Thyroid gland (tissue), 4 donors: ENCODE data around the gene ARL4D. TPM values are rescaled to one million over a fixed set of nuclear protein-coding genes. Genes with fewer than 3 reads are reported as not detected.
"Not testable (repeated sequence)": the region's sequence is repeated elsewhere in the genome, so short reads cannot be mapped to it uniquely, and the experiment has no call there.

Experiments used
- DNase-seq, 2 donors: peaks; one replicate each; pipeline ENCODE4 v3.0.0-alpha.2; 2019
- H3K27ac ChIP-seq, 3 donors: fragments of 200-600 bp; sonication (generic); 1 replicate in 2 of 3; 2 replicates in 1 of 3; pipeline ENCODE4 v1.5.1; 2016 to 2019; ENCODE audit warnings: mild to moderate bottlenecking in 1 of 3, moderate library complexity in 1 of 3
- H3K27me3 ChIP-seq: fragments of 200-600 bp; sonication (generic); one replicate; pipeline ENCODE4 v1.5.1; 2019
- H3K36me3 ChIP-seq, 2 donors: fragments of 200-600 bp; sonication (generic); one replicate each; pipeline ENCODE4 v1.5.1; 2016 to 2019
- H3K4me1 ChIP-seq, 2 donors: fragments of 200-600 bp; sonication (generic); one replicate each; pipeline ENCODE4 v1.5.1; 2017 to 2019
- H3K4me3 ChIP-seq, 3 donors: fragments of 200-600 bp; sonication (generic); replicated peaks in 1 of 3; 1 replicate in 2 of 3; 2 replicates in 1 of 3; pipeline ENCODE4 v1.5.1; 2016; ENCODE audit warnings: mild to moderate bottlenecking in 1 of 3
- H3K9me3 ChIP-seq: fragments of 200-600 bp; sonication (generic); one replicate; pipeline ENCODE4 v1.5.1; 2017
- POLR2A ChIP-seq, 2 donors: fragments of 450-650 bp; IDR thresholded peaks; one replicate each; pipeline ENCODE4 v1.6.1; 2017; ENCODE audit warnings: antibody characterized with exemption in 2 of 2, mild to moderate bottlenecking in 2 of 2, moderate library complexity in 1 of 2
- WGBS, 2 donors: methylation state at CpG; one replicate each; pipeline ENCODE4 v1.1.5; 2017; 5-methylcytosine and 5-hydroxymethylcytosine counted together
- intact Hi-C: fragments of 100-400 bp; cut with DNase I; formaldehyde crosslinking; loops from one replicate; pipeline ENCODE4 v1.15.1; 2023
- total RNA-seq, 4 donors: library from RNA; depleted of rRNA; stranded (reverse); fragments of >200 nt; gene quantifications; one replicate each; pipeline ENCODE4 v1.2.3, GENCODE V29; 2016
- TF ChIP-seq, protein P1 (sequence below), 6 experiments: fragments of 200-600 bp in 3 of 6; fragments of 450-650 bp in 3 of 6; sonication (generic) in 3 of 6; IDR thresholded peaks; one replicate each; pipeline ENCODE4 v1.5.1; 2016 to 2019; ENCODE audit warnings: antibody characterized with exemption in 6 of 6, mild to moderate bottlenecking in 2 of 6, inconsistent platforms in 1 of 6, moderate library complexity in 1 of 6

Gene ARL4D
- total RNA-seq, 4 donors from 2014 or later, result 32.8 to 57.4 (median 48.9) TPM

DNA sequence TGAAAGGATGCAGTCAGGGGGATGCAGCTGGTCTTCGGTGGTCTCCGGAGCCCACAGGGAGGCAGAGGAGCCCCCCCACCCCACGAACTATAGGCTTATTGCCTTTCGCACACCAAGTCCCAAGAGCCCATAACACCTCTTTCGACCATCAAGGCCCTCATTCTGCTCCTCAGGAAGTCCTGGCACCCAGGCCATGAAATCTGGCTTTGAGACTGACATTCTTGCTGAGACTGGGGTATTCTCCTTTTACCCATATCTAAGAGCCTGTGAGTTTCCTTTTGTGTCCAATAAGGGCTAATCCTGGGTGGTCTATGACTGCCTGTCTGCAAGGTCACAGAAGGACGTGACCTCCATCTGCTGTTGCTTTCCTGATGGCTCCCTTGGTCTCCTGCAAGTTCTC, 6.4 kb upstream of the ARL4D start:
- Histone ChIP-seq H3K36me3 (no peaks in the 10 kb centered on the region), H3K27me3 (no peaks in the 10 kb centered on the region), H3K9me3 (no peaks in the 10 kb centered on the region), H3K4me1 (peaks cover 9 to 20% of the 10 kb centered on the region in 2 donors), H3K4me3 (no peak overlapping the region), H3K27ac (no peak overlapping the region)
- TF ChIP-seq, protein P1, sequence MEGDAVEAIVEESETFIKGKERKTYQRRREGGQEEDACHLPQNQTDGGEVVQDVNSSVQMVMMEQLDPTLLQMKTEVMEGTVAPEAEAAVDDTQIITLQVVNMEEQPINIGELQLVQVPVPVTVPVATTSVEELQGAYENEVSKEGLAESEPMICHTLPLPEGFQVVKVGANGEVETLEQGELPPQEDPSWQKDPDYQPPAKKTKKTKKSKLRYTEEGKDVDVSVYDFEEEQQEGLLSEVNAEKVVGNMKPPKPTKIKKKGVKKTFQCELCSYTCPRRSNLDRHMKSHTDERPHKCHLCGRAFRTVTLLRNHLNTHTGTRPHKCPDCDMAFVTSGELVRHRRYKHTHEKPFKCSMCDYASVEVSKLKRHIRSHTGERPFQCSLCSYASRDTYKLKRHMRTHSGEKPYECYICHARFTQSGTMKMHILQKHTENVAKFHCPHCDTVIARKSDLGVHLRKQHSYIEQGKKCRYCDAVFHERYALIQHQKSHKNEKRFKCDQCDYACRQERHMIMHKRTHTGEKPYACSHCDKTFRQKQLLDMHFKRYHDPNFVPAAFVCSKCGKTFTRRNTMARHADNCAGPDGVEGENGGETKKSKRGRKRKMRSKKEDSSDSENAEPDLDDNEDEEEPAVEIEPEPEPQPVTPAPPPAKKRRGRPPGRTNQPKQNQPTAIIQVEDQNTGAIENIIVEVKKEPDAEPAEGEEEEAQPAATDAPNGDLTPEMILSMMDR (IDR thresholded peaks at IDR 0.05), result no peak
- TF ChIP-seq POLR2A (IDR thresholded peaks at IDR 0.05), result no peak
- intact Hi-C loops, result no loop called here
- WGBS, 2 donors, result 83 to 87% methylated on average over 6 of the region's 6 CpGs
- DNase-seq, result no peak

DNA sequence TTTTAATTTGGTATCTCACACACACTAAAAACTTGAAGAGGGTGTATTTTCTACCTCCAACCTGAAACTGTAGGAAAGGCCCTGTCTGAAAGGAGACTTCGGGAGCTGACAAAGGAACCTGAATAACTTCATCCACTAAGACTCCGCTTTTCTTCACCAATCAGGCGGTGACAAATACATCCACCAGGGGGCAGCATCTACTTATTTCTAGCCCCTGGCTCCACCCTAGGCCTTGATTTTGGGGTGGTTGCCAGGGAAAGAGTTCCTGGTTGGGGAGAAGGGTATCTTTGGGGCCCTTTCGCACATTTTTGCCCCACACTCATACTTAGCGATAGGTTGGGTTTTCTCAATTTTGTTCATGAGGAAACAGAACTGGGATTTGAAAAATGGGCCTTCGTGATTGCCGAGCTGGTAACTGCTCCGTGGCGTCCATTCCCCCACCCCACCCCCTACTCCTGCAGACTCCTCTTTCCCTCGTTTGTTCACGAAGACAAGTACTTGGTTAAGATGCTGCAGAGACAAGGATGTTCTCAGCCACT, 4.8 kb upstream of the ARL4D start:
- H3K27ac ChIP-seq, result peak overlapping the region in 2 of 3 donors; percentile 44 to 61
- H3K27me3 ChIP-seq, result no peaks in the 10 kb centered on the region
- H3K4me3 ChIP-seq, result no peak overlapping the region
- no peaks in the 10 kb centered on the region for H3K9me3 ChIP-seq
- intact Hi-C loops, result loop anchor here (2.0 kb wide), 1 partner anchor 89 kb away; the partner anchor contains the start of gene DHX8
- no peaks in the 10 kb centered on the region for H3K36me3 ChIP-seq
- 26 to 27% methylated on average over 11 of the region's 11 CpGs for WGBS, 2 donors
- no peak for TF ChIP-seq POLR2A (IDR thresholded peaks at IDR 0.05)
- TF ChIP-seq, protein P1 (IDR thresholded peaks at IDR 0.05), result peak; percentile 68 to 100 (median 94)
- peak; percentile 93 for DNase-seq
- H3K4me1 ChIP-seq, result peaks cover 5 to 21% of the 10 kb centered on the region in 2 donors

DNA sequence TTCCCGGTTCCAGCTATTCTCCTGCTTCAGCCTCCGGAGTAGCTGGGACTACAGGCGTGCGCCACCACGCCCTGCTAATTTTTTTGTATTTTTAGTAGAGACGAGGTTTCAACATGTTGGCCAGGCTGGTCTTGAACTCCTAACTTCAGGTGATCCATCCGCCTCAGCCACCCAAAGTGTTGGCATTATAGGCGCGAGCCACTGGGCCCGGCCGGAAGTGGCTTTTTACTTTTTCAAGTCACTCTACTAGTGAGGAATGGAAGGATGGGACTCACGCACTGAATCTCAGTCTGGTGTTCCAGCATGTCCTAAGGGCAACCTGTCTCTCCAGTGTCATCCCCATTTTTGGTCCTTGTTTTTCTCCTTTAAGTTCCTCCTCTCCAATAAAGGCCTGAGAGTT, 4.1 kb upstream of the ARL4D start:
- DNase-seq, H3K27me3 ChIP-seq, H3K36me3 ChIP-seq, H3K4me3 ChIP-seq, H3K27ac ChIP-seq, H3K9me3 ChIP-seq: not testable (repeated sequence)
- WGBS, 2 donors, result 92 to 94% methylated on average over 12 of the region's 12 CpGs
- intact Hi-C loops, result loop anchor here (2.0 kb wide), 1 partner anchor 88 kb away; the partner anchor contains the start of gene DHX8
- peaks cover 5 to 18% of the 10 kb centered on the region in 2 donors for H3K4me1 ChIP-seq

DNA sequence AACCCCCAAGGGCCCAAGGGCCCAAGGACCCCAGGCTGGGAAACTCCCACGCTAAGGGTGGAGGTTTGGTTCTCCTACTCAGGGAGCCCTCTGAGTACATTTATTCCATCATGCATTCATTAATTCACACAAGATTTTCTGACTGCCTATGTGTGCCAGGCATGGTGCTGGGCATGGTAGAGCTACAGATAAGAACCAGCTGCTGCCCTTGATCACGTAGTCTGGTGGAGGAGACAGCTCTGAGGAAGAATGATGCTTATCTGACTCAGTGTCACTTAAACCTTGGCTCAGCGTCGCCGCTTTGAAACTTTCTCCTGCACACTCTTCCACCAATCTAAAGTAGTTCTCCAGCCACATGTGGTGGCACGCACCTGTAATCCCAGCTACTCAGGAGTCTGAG, 3.6 kb upstream of the ARL4D start:
- H3K4me1 ChIP-seq, result peaks cover 5 to 16% of the 10 kb centered on the region in 2 donors
- H3K27ac ChIP-seq, result no peak overlapping the region
- 95 to 98% methylated on average over 6 of the region's 6 CpGs for WGBS, 2 donors
- H3K4me3 ChIP-seq, result no peak overlapping the region
- no peaks in the 10 kb centered on the region for H3K9me3 ChIP-seq
- DNase-seq, result no peak
- TF ChIP-seq POLR2A (IDR thresholded peaks at IDR 0.05), result no peak
- TF ChIP-seq, protein P1 (IDR thresholded peaks at IDR 0.05), result no peak
- intact Hi-C loops, result loop anchor here (2.0 kb wide), 1 partner anchor 88 kb away; the partner anchor contains the start of gene DHX8
- H3K36me3 ChIP-seq, result peaks cover 4 to 7% of the 10 kb centered on the region in 2 donors
- no peaks in the 10 kb centered on the region for H3K27me3 ChIP-seq

DNA sequence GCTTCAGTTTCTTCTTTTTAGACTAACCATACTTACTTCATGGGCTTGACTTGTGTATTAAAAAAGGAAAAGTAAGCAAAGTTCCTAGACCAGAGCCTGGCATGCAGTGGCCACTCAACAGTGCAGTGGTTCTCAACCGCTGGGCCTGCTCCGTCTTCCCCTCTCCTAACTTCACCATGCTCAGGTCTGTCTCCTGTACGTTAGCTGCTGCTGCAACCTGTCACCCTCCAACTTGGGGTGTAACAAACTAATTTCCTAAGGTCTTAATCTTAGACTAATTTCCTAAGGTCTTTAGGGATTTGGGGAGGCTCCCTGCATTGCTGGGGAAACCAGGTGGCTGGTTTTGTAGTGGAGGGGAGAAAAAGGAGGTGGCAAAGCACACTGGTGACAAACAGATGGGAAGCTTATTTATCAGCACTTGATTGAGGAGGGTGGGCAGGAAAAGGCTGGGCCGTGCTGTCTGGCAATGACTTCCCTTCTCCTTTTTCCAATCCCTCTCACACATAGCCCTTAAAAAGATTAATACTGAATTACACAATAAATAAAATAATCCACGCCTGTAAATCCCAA, 2.2 kb upstream of the ARL4D start:
- no peak overlapping the region for H3K4me3 ChIP-seq
- DNase-seq, result peak in 1 of 2 donors; percentile 48
- no peaks in the 10 kb centered on the region for H3K27me3 ChIP-seq
- no peak overlapping the region for H3K27ac ChIP-seq
- H3K36me3 ChIP-seq, result peaks cover 4 to 10% of the 10 kb centered on the region in 2 donors
- WGBS, 2 donors, result 78 to 90% methylated on average over 5 of the region's 5 CpGs
- intact Hi-C loops, result no loop called here
- TF ChIP-seq, protein P1 (IDR thresholded peaks at IDR 0.05), result no peak
- no peak for TF ChIP-seq POLR2A (IDR thresholded peaks at IDR 0.05)
- H3K9me3 ChIP-seq, result no peaks in the 10 kb centered on the region
- peaks cover 13 to 18% of the 10 kb centered on the region in 2 donors for H3K4me1 ChIP-seq
